HG02870 (cell line): ENCODE results near the gene ALDH1L1.
"Not testable (repeated sequence)": the region's sequence is repeated elsewhere in the genome, so short reads cannot be mapped to it uniquely, and the experiment has no call there.

Experiments used
- ATAC-seq: cut with Tn5 transposase; IDR thresholded peaks from one replicate; pipeline ENCODE4 v1.9.1; 2021; ENCODE audit warnings: mild to moderate bottlenecking, moderate library complexity; ENCODE audit not compliant: unreplicated experiment

Gene ALDH1L1

DNA sequence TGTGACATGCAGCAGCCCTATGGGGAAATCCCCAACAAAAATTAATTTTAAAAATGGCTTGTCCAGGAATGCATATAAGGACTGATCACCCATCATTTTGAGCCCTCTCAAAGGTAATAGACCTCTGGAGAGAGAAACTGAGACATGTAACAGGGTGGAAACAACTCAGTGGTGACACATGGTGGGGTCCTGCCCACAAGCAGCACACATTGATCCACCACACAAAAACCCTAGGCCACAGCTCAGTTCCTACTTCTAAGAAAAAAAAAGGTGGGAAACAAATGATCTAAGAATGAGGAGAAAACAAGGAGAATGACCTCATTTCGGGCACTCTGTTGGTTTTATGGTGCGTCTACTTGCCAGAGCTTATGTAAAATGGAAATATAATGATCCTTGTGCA is 94.5 kb downstream of the ALDH1L1 start:
- ATAC-seq: no peak

- no peak for ATAC-seq
These were observed 95.1 kb downstream of the ALDH1L1 start for GRCh38 chr3:126085276-126085675.

GRCh38 chr3:126084768-126085180 is 95.6 kb downstream of the ALDH1L1 start:
- ATAC-seq: no peak

DNA sequence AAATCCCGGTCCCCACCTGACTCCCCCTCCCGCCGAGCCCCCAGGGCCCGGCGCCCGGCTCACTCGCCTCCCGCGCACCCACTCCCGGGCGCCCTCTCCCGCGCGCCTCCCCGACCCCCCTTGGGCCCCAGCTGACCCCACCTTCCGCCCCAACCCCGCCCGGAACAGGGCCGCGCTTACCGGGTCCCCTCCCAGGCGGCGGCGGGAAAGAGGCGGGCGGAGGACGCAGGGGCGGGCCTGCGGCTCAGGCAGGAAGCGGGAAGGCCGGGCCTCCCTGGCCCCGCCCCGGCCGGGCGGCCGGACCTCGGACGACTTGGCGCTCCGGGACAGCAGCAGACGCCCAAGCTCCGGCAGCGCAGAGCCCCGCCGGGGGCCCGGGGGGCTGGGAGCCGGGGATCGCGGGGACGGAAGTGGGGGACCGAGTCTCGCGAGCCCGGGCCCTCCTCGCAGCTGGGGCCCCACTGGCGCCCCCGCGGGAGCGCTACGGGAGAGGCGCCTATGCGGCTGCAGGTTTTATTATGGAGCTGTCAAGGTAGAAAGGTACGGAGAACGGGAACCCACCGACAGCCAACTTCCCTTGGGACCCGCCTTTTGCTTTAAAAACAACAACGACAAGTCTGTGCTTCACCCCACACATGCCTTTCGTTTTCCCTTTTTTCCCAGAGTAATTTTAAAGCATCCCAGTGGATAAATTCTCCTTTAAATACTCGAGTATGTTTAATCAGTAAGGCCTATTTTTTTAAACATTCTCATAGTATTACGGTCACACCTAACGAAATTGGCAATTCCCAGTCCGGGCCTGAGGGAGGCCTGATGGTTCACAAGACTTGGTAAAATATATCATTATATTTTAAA is 96.2 kb downstream of the ALDH1L1 start, which contains the start of gene SLC41A3:
Gene SLC41A3 (minus strand): TSS at position 212 of the 855 bp plus-strand sequence. CDS start 15,905 bp downstream, outside the sequence.
- peak; percentile 95 for ATAC-seq

DNA sequence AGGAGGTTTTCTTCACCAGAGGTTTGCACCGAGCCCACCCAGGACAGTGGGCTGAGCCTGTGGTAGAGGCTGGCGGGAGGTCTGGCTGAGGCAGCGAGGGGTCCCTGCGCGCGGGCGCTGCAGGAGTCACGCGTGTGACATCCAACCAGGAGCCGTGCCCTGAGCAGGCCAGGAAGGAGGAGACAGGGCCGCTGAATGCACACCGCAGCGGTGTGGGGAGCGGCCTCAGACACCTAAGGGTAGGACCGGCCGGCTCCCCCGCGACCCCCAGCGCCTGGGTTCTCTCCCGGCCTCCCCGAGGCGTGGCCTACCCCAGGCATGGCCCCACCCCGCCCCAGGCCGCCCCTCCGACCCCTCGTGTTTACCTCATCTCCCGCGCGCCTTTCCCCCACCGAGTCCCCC is 96.9 kb downstream of the ALDH1L1 start:
- peak; percentile 39 for ATAC-seq

DNA sequence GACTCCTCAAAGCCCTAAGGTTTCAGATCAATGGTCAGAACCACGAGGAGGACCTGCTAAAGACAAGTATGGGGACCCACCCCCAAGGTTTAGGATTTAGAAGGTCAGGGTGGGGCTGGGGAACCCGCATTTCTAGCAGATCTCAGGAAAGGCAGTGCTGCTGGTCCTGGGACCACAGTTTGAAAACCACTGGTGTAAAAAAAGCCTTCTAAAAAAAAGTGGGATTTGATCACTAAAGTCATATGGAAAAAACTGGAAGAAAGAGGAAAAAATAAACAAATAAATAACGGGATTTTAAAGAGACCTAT is 97.3 kb downstream of the ALDH1L1 start:
- ATAC-seq: no peak

DNA sequence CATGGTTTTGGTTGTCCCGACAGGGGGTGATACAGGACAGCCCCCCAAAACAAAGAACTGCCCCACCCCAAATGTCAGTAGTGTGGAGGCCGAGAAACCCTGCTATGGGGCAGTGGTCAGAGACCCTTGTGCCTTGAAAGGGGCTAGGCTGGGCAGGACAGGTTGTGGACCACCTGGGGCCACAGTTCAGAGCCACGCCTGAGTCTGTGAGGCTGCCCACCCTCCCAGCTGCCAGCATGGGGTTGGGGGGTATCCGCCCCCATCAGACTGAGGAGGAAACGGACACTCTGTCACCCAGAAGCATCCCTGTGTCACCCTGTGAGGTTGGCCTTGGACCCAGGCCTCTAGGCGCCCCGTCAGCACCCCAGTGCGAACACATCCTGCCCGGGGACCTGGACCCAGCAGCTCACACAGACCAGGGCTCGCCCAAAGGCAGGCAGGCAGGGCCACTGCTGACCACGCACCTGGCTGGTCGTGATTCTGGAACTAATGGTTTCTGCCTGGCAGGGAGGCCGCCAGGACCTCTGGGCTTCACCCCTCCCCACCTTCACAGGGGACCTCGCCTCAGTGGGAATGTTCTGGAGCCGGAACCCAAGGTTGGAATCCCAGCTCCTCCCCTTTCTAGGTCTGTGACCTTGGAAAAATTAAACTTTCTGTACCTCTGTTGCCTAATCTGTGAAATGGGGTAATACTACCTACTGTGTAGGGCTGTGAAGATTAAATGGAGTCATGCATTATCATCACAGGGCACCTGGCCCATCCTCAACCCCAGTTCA is 97.8 kb downstream of the ALDH1L1 start:
- ATAC-seq: no peak

DNA sequence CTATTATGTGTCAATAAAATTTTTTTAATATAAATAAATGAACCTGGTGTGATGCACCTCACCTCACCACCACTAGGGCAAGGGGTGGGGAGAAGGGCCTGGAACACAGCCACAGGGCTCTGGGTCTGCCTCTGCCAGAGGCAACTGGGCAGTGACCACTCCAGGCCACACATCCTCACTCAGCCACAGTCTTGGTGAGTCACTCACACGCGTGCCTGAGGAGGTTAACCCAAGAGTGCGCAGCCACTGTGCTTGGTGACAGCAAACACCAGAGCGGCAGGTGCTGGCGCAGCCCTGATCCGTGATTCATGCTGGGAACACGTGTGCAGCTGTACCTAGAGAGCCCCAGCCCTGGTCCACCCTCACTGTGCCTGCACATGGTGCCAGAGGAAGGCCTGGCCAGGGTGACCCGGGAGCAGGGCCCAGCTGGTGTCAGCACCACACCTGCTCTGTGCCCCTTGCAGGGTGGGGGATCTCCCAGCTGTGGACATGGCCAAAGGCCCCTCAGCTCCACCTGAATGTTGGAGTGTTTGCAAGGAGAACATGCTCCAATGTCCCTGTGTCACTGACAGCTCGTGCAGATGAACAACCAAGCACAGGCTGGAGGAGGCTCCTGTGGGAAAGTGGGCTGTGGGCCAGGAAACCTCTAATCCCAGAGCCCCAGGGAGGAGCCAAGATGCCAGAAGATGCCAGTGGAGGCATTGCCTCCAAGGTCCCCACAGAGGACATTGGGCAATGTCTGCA is 98.6 kb downstream of the ALDH1L1 start:
- no peak for ATAC-seq

DNA sequence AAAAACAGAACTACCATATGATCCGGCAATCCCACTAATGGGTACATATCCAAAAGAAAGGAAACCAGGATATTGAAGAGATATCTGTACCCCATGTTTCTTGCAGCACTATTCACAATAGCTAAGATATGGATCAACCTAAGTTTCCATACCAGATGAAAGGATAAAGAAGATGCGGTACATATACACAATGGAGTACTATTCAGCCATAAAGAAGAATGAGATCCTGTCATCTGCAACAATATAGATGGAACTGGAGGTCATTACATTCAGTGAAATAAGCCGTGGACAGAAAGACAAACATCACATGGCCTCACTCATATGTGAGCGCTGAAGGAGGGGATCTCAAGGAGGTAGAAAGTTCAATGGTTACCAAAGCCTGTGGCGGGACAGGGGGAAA is 99.4 kb downstream of the ALDH1L1 start:
- ATAC-seq: no peak

- ATAC-seq: no peak
These were observed 101.5 kb downstream of the ALDH1L1 start for GRCh38 chr3:126078866-126079265.

GRCh38 chr3:126077754-126078153 is 102.6 kb downstream of the ALDH1L1 start:
- no peak for ATAC-seq

- ATAC-seq: no peak
These were observed 104.2 kb downstream of the ALDH1L1 start for GRCh38 chr3:126076140-126076539.

DNA sequence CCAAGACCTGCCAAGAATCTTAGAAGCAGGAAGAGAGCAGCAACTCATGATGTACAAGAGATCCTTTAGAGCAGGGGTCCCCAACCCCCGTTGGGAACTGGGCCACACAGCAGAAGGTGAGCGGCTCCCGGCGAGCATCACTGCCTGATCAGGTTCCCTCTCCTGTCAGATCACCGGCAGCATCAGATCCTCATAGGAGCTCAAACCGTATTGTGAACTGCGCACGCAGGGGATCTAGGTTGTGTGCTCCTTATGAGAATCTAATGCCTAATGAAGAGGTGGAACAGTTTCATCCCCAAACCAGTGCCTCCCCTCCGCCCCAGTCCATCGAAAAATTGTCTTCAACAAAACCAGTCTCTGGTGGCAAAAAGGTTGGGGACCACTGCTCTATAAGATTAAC is 110.2 kb downstream of the ALDH1L1 start:
- no peak for ATAC-seq

DNA sequence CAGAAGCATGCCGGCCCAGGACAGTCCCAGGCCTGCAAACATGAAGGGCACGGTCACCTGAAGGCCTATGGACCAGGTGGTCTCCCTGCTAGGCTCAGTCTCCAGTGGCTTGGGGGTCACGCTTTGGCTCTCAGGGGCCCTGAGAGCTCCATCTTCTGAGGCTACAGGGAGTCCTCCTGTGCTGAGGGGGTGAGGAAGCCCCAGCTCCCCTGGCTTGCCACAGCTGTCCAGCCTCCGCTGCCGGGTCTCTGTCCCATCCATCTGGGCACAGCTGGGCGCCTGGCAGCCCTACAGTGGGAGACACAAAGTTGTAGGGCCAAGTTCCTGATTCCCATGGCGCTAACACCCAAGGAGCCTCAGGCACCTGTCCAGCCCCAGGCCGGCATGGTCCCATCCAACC is 112.4 kb downstream of the ALDH1L1 start:
- ATAC-seq: no peak

DNA sequence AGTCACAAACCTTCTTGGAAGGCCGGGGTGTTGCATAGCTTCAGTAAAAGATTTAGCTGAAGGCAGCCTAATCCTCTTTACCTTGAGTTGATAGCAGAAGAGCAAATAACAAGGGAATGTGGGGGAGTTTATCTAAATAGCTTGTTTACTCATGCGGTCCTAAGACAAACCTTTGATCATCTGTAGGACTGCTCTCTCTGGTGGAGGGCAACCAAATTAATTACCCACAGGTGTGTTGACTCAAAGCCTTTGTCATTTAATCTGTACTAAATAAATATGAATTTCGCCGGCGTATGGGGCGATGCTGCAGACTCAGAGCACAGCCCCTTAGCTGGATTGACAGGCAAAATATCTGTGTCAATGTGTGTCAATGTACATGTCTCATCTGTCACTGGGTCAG is 113.7 kb downstream of the ALDH1L1 start:
- not testable (repeated sequence) for ATAC-seq

DNA sequence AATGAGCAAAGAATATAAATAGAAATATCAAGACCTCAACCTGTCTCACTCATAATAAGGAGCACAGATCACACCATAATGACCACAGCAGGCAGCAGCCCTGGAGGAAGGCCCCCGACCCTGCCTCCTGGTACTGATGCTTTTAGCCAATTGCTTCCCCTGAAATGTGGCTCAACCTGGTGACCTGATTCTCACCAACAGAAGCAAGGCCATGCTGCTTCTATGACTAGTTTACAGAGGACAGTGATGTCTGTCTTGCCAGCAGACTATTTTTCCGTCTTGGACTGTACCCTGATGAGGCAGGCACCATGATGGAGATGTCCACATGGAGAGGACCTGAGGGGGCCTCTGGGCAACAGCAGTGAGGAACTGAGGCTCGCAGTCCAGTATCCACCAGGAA is 114.5 kb downstream of the ALDH1L1 start:
- ATAC-seq: no peak

GRCh38 chr3:126064627-126065258 is 115.6 kb downstream of the ALDH1L1 start:
- no peak for ATAC-seq

GRCh38 chr3:126063358-126063965 is 116.9 kb downstream of the ALDH1L1 start:
- no peak for ATAC-seq

DNA sequence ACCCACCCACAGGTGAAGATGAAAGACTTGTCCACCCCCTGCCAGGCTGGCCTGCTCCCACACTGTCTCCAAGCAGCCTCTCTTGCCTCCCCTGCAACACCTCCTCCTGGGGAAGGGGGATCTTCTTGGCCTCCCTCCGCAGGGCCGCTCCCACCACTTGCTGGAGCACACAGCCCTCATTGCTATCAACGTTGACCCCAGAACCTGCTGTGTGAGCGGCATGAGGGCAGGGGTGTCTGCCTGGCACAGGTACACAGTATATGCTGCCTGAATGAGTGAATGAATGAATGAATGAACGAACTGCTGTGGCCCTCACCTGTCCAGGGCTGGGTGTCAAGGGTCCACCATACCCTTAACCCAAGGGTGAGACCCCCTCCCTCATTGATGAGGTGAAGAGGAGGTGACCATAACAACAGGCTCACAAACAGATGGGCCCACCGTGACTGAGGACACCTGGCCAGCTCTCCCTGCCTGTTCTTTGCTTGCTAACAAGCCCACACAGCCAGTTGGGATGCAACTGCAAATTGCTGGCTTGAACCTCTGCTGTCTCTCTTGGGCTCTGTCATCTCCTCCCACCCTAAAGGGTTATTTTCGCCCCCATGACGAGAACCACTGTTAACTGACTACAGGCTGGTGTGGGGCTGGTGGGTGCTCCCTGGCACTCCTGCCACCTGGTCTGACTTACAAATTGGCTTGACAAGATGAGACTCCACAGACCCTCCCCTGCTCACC is 118.9 kb downstream of the ALDH1L1 start:
- ATAC-seq: no peak

- no peak for ATAC-seq
These were observed 119.7 kb downstream of the ALDH1L1 start for GRCh38 chr3:126060613-126061145.
